NCI-H2196 treated with DMSO at 0.1 percent for 48 hours (cell line): ENCODE results near the gene NSUN7.

Experiments
- DNase-seq: peaks from one replicate; lab custom pipeline; 2025; ENCODE audit not compliant: unreplicated experiment; lab: John Stamatoyannopoulos, UW

Gene NSUN7

GRCh38 chr4:40843696-40844095 lies 93.9 kb downstream of the NSUN7 start:
- DNase-seq = no peak

- DNase-seq = no peak
These were observed 94.5 kb downstream of the NSUN7 start for GRCh38 chr4:40844261-40844660.

DNA sequence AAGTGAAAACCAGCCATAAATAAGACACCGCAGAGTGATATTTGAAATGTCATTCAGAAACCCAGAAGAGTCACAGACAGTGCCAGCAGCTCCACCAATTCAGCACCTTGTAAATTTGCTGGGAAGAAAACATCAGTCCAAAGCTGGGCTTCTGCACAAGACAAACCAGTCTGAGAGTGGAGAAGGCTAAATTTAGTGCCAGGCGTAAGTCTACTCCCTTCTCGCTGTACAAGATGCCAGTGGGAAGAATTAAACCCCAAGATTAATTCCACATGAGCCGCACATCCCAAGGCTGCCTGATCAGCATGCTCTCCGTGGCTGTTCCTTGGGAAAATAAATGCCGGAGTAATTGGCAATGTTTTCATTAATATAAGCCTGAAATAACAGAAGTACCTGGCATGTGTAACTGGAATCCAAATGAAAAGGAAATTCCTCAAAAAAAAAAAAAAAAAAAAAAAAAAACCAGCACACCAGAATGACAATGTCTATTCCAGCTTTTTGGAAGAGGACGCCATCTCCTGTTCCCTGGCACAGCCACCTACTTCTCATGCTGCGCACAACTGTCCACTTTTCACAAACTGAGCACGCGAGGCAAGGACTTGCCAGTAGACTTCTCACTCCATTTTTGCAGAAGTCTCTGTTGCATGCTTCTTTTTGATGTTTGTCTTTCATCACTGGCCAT lies 95.5 kb downstream of the NSUN7 start:
- DNase-seq = no peak

DNA sequence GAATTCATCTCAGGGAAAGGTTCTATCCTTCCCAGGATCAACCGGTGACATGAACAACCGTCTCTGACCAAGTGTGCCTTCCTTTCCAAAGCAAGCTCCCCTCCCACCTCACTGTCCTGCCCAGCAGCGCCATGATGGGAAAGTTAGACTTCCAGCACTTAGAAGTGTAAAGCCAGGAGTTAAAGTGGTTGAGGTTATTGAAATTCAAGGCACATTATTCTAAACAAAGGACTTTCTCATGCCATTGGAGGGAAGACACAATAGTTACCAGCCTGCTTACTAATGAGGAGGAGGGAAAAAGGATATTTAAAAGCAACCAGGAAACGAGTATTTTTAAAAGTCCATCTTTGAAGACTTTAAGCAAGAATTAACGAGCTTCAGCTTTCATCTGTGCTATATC lies 96.8 kb downstream of the NSUN7 start:
- DNase-seq = no peak

DNA sequence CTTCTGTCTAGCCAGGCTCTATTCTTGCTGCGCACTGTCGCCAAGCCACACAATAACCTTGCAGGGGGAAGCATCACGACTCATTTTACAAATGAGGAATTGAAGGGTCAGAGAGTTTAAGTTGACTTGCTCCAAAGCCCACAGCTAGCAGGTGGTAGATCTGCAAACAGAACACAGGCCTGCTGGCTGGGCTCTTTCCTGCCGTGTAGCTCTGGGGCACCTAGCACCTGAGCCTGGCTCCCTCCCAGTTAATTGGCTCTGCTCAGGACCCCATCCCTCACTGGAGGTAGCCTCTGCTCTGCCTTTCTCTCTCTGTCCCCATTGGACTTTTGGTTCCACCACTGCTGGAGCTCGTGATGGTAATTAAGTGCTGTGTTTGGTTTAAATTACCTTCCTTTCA lies 98.5 kb downstream of the NSUN7 start:
- peak; percentile 84 for DNase-seq

DNA sequence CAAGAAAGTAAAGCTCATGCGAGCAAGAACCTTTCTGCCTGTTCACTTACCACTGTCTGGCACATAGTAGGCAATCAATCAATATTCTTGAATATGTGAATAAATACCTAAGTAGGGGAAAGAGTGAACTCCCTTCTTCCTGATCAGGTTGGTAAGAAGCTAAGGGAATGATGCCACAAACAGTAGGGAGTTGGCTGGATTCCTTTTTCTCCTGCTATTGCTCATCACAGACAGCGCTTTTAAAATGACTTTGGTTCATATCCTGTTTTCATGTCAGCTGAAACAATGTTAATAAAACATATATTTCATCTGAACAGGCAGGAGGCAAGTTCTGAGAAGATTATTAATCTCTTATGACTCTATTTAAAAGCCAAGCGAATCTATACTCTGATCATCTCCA lies 99.2 kb downstream of the NSUN7 start:
- DNase-seq = no peak

- DNase-seq = no peak
These were observed 100.7 kb downstream of the NSUN7 start for GRCh38 chr4:40850496-40850895.

DNA sequence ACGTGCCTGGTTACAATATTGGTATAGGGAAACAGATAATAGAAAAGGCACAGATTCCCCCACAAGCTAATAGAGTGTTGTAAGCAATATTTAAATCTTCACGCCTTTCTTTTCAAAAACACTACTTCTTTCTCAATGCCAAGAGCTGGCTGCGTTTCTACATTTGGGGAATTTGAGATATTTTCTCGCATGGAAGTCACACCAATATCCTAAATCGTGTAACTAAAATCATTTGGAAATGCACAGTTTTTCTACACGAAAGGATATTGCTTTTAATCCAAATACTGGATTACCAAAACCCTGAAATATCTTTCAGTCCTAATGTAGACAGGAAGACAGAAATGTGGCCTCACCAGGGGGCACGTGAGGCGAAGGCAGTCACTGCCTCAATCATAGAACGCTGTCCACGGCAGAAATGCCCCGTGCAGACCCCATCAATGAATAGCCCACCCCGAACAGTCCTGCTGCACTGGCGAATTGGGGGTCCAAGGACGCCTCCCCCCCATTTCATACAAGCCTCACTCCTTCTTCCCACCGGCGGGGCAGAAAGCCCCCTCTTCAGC lies 106.6 kb downstream of the NSUN7 start:
- DNase-seq = no peak

DNA sequence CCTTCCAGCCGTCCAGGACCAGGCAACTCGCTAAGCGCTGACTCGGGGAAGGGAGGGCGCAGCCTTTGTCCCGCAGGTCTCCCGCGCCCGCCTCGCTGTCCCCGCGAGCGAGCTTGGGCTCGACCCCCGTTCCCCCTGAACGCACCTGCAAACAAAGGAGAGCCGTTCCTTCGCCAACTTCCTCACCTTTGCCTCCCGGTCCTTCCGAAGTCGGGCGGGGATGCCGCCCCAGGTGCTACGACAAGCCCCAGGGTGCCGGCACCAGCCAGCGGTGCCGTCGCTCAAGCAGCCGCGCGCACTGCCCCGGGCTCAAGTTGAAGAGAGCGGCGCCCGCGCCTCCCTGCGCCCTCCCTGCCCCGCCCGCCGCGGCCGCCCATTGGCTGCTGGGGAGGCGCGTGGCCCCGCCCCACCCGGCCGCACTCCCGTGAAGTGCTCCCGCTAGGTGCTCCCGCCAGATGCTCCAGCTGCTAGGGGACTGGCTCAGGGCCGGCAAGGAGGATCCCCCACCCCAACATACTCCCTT lies 107.1 kb downstream of the NSUN7 start:
- DNase-seq = peak; percentile 87

DNA sequence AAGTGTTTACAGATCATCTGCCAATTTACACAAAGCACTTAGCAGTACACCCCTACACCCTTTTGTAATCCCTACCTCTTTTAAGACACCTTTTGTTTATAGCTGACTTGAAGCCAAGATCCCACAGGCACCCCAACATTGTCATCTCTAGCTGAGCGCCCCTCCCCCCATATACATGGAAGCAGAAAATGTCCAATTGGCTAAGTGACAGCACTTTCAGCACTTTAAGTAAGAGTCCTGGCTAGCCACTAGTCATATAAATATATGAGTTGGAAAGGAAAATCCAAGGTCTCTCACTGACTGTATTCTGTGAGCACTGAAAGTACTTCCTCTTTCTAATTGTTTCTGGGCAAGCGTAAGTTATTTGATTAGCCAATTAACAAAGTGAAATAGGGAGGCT lies 108.2 kb downstream of the NSUN7 start:
- DNase-seq = no peak

DNA sequence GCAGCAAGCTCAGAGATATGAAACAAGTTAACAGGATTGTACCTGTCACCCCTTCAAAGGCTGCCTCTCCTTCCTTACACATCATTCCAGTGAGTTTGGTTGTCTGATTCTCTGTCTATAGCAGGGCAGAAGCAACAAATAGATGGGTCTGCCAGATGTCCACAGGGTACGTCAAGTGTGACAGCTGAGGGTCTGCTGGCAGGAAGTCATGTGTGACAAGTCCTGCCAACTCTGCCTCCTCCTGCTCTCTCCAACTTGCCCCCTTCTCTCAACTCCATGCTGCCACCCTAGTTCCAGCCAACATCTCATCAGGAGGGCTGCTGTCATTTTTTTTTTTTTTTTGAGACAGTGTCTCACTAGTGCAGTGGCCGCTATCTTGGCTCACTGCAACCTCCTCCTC lies 109.2 kb downstream of the NSUN7 start:
- DNase-seq = no peak
